ENCODE measurements around the gene SDK1.
"Not testable (repeated sequence)": the region's sequence is repeated elsewhere in the genome, so short reads cannot be mapped to it uniquely, and the experiment has no call there.

The SDK1 gene

GRCh38 chr7:4257146-4258111 lies 956.4 kb downstream of the SDK1 start:
- DNase-seq (ENCODE audit: low read depth) = no peak
- no peak overlapping the region for H3K4me3 ChIP-seq (ENCODE audit: low read length)
- TF ChIP-seq CTCF (conservative IDR thresholded peaks at IDR 0.05; ENCODE audit: low read length) = no peak

GRCh38 chr7:4260116-4260515 lies 959.1 kb downstream of the SDK1 start:
- DNase-seq (ENCODE audit: low read depth); H3K4me3 ChIP-seq (ENCODE audit: low read length): not testable (repeated sequence)

GRCh38 chr7:4260867-4261600 lies 960.0 kb downstream of the SDK1 start:
- DNase-seq (ENCODE audit: low read depth) = no peak
- TF ChIP-seq CTCF (conservative IDR thresholded peaks at IDR 0.05; ENCODE audit: low read length) = no peak
- no peak overlapping the region for H3K4me3 ChIP-seq (ENCODE audit: low read length)

GRCh38 chr7:4261601-4261960 lies 960.5 kb downstream of the SDK1 start:
- no peak overlapping the region for H3K4me3 ChIP-seq (ENCODE audit: low read length)
- TF ChIP-seq CTCF (conservative IDR thresholded peaks at IDR 0.05; ENCODE audit: low read length) = no peak
- no peak for DNase-seq (ENCODE audit: low read depth)

- not testable (repeated sequence) for H3K4me3 ChIP-seq (ENCODE audit: low read length)
Measured at GRCh38 chr7:4264206-4264605, 963.2 kb downstream of the SDK1 start.

GRCh38 chr7:4265066-4265465 lies 964.0 kb downstream of the SDK1 start:
- DNase-seq (ENCODE audit: low read depth) = no peak
- H3K4me3 ChIP-seq (ENCODE audit: low read length) = no peak overlapping the region
- TF ChIP-seq CTCF (conservative IDR thresholded peaks at IDR 0.05; ENCODE audit: low read length) = no peak

More at GRCh38 chr7:4264206-4264605, 963.2 kb downstream of the SDK1 start:
- DNase-seq (ENCODE audit: low read depth) = not testable (repeated sequence)

- TF ChIP-seq CTCF (conservative IDR thresholded peaks at IDR 0.05; ENCODE audit: low read length) = no peak
- no peak for DNase-seq (ENCODE audit: low read depth)
- H3K4me3 ChIP-seq (ENCODE audit: low read length) = no peak overlapping the region
Measured at GRCh38 chr7:4265676-4266075, 964.6 kb downstream of the SDK1 start.

All from AG10803 (cell line).